Ishikawa (cell line): Measurements from ENCODE around the gene NUP85.

Experiments used
- CEBPB ChIP-seq: IDR thresholded peaks from 2 replicates; pipeline ENCODE4 v1.6.1; 2012
- CREB1 ChIP-seq: IDR thresholded peaks from 2 replicates; pipeline ENCODE4 v1.6.1; 2012; ENCODE audit warnings: low read depth
- EGR1 ChIP-seq: IDR thresholded peaks from 2 replicates; pipeline ENCODE4 v1.6.1; 2012
- EP300 ChIP-seq: IDR thresholded peaks from 2 replicates; pipeline ENCODE4 v1.6.1; 2012; ENCODE audit warnings: borderline replicate concordance
- FOXM1 ChIP-seq: IDR thresholded peaks from 2 replicates; pipeline ENCODE4 v1.6.1; 2012; ENCODE audit warnings: low read depth, borderline replicate concordance
- NFIC ChIP-seq: IDR thresholded peaks from 2 replicates; pipeline ENCODE4 v1.6.1; 2012
- RAD21 ChIP-seq: IDR thresholded peaks from 2 replicates; pipeline ENCODE4 v1.6.1; 2012; ENCODE audit warnings: low read depth
- TAF1 ChIP-seq: IDR thresholded peaks from 2 replicates; pipeline ENCODE4 v1.6.1; 2012; ENCODE audit warnings: low read depth, mild to moderate bottlenecking
- TCF12 ChIP-seq: IDR thresholded peaks from 2 replicates; pipeline ENCODE4 v1.6.1; 2012; ENCODE audit warnings: low read depth
- TEAD4 ChIP-seq: IDR thresholded peaks from 2 replicates; pipeline ENCODE4 v1.6.1; 2012
- YY1 ChIP-seq: IDR thresholded peaks from 2 replicates; pipeline ENCODE4 v1.6.1; 2012; ENCODE audit warnings: low read depth
- ZBTB7A ChIP-seq: IDR thresholded peaks from 2 replicates; pipeline ENCODE4 v1.6.1; 2012; ENCODE audit warnings: low read depth
- TF ChIP-seq, protein P1 (sequence below): IDR thresholded peaks from 2 replicates; pipeline ENCODE4 v1.6.1; 2012
- TF ChIP-seq, protein P2 (sequence below): IDR thresholded peaks from 2 replicates; pipeline ENCODE4 v1.6.1; 2012; ENCODE audit warnings: low read depth, mild to moderate bottlenecking

DNA sequence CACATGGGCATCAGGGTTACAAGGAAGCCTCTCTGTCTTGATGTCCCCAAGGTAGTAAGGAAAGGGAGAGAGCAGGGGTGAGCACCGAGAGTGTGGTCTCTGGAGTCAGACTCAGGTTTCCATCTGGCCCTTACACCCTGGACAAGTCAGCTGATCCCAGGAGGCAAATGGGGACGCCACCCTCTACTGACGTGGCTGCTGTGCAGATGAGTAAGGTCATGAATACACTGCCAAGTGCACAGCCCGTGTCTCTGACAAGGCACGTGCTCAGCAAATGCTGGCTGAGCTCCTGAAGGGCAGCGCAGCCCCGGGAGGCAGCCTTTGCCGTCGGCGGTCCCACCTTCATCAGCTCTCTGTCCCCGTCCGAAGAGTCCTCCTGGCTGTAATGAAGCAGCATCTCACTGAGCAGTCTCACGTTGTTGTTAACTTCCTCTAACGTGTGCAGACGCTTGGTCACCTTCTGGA lies 36.5 kb downstream of the NUP85 start:
- TF ChIP-seq EP300: no peak
- TF ChIP-seq, protein P1, sequence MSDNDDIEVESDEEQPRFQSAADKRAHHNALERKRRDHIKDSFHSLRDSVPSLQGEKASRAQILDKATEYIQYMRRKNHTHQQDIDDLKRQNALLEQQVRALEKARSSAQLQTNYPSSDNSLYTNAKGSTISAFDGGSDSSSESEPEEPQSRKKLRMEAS: no peak
- no peak for TF ChIP-seq YY1
- TF ChIP-seq TEAD4: no peak
- no peak for TF ChIP-seq EGR1
- TF ChIP-seq FOXM1: no peak
- TF ChIP-seq, protein P2, sequence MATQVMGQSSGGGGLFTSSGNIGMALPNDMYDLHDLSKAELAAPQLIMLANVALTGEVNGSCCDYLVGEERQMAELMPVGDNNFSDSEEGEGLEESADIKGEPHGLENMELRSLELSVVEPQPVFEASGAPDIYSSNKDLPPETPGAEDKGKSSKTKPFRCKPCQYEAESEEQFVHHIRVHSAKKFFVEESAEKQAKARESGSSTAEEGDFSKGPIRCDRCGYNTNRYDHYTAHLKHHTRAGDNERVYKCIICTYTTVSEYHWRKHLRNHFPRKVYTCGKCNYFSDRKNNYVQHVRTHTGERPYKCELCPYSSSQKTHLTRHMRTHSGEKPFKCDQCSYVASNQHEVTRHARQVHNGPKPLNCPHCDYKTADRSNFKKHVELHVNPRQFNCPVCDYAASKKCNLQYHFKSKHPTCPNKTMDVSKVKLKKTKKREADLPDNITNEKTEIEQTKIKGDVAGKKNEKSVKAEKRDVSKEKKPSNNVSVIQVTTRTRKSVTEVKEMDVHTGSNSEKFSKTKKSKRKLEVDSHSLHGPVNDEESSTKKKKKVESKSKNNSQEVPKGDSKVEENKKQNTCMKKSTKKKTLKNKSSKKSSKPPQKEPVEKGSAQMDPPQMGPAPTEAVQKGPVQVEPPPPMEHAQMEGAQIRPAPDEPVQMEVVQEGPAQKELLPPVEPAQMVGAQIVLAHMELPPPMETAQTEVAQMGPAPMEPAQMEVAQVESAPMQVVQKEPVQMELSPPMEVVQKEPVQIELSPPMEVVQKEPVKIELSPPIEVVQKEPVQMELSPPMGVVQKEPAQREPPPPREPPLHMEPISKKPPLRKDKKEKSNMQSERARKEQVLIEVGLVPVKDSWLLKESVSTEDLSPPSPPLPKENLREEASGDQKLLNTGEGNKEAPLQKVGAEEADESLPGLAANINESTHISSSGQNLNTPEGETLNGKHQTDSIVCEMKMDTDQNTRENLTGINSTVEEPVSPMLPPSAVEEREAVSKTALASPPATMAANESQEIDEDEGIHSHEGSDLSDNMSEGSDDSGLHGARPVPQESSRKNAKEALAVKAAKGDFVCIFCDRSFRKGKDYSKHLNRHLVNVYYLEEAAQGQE: no peak
- TF ChIP-seq RAD21: no peak
- TF ChIP-seq ZBTB7A: no peak
- TF ChIP-seq TCF12: no peak
- no peak for TF ChIP-seq CEBPB
- TF ChIP-seq NFIC: no peak
- no peak for TF ChIP-seq TAF1
- no peak for TF ChIP-seq CREB1
